ENCODE measurements around the gene KLHDC9.
"Not testable (repeated sequence)": the region's sequence is repeated elsewhere in the genome, so short reads cannot be mapped to it uniquely, and the experiment has no call there.

Gene KLHDC9

DNA sequence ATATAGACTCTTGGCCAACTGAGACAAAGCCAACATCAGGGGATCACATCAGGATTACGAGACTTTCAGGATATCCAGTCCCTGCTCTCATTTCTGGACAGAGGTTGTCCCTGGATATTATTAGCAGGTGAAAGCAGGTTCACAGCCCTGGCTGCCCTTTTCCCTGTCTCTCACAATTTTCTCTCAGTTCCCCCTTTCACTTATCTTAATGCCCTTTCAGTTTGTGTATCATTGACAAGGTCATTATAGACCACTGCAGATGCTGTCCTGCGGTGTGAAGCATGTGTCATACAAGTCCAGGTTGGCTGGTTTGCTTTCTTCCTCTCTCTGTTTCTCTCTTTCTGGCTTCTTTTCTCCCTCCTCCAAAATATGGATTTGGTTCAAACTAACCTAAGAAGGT, 2.1 kb upstream of the KLHDC9 start:
- DNase-seq (ENCODE audit: low spot score), result no peak

DNA sequence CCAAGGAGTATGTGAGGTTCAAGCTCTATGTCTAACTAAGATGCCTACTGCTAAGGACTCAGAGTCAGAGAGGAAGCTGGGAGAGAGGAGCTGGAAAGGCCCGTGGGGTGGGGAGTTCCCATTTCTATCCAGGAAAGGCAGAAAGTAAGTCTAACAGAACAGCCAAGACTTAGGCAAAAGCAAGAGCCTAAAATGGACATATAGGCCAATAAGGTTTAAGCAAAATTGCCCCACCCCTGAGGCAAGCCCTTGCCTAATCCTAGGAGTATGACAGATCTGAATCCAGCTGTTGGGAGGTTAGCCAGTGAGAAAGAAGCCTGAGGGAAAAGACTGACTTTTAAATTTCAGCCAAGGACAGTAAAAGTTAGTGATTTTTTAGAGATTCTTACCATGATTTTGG, 1.6 kb upstream of the KLHDC9 start:
- DNase-seq (ENCODE audit: low spot score), result no peak

DNA sequence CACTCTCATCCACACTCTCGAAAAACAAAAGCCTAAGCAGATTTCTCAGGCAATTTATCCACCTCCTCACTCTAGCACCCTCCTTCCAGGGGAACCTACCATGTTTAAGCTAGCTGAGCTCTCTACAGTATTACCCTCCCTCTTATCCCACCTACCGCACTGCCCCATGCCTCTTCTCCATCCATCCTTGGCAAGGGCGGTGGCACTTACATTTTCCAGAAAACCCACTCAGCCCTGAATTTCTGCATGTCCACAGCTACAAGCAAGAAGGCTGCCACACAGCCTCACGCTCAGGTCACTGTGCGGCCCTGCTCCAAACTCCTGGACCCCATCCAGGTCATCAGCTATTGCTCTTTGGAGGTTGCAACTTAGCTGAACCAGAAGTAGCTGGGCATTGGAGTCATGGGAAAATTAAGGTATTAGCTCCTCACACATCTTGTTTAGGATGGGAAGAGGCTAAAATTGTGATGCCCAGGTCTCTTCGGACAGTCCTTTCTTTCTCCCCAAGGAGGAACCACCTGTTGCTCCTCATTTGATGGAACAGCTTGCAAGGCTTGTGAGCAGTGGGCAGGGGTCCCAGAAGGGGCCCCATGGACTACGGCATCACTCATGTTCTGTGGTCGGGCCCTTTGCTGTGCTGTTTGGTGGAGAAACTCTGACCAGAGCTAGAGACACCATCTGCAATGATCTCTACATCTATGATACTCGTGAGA, 1.1 kb downstream of the KLHDC9 start:
- no peak for DNase-seq (ENCODE audit: low spot score)

DNA sequence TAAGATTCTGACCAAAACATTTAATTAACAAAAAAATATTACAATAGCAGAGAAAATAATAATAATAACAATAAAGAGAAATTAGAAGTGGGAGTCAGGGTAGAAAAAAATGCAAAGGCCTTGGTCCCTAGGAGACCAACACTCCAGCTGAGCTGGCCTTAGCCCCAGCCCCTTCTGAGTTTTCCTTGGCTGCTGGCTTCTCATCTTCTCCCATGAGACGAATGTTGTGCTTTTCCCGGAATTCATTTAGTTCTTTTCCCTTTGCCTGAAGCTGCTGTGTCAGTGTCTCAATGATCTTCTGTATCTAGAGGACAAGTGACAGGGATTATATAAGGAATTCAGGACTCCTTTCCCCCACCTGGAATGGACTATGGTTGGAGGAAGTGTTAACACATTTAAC, 2.4 kb downstream of the KLHDC9 start:
- no peak for DNase-seq (ENCODE audit: low spot score)

DNA sequence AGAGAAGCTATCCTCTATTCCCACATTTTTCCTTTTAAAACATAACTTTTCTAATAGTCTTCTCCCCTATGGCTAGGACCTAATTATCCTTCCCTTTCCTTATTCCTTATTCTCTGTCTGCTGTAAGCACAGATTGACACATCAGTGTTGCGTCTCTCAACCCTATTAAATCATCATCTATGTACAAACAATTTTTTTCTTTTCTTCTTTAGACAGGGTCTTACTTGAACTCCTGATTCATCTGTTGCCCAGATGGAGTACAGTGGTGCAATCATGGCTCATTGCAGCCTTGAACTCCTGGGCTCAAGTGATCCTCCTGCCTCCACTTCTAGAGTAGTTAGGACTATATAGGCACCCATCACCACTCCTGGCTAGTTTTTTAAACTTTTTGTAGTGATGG, 8.3 kb downstream of the KLHDC9 start:
- DNase-seq (ENCODE audit: low spot score), result no peak

DNA sequence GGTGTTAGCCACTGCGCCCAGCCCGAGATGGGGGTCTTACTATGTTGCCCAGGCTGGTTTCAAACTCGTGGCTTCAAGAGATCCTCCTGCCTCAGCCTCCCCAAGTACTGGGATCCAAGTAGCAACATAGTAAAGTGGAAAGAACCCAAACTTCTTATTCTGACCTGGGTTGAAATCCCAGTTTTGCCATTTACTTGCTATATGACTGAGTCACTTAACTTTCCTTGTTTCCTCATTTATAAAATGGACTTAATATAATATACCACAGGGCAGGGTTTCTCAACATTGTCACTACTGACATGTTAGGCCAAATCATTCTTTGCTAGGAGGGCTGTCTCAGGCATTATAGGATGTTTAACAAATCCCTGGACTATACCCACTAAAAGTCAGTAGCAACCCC, 13.0 kb downstream of the KLHDC9 start:
- no peak for DNase-seq (ENCODE audit: low spot score)

DNA sequence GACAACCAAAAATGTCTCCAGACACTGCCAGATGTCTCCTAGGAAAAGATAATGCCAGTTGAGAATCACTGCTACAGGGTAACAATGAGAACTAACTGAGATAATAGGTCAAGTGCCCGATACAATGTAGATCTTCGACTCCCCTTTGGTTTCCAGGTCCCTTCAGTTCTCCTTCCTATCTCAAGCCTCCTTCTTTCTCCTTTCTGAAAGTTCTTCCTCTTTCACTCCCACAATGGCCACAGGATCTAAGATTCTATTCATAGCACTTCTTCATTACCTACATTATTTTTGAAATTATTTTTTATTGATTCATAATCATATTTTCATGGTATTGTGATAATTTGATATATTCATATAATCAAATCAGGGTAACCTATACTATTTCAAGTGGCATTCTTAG, 13.4 kb downstream of the KLHDC9 start:
- no peak for DNase-seq (ENCODE audit: low spot score)

DNA sequence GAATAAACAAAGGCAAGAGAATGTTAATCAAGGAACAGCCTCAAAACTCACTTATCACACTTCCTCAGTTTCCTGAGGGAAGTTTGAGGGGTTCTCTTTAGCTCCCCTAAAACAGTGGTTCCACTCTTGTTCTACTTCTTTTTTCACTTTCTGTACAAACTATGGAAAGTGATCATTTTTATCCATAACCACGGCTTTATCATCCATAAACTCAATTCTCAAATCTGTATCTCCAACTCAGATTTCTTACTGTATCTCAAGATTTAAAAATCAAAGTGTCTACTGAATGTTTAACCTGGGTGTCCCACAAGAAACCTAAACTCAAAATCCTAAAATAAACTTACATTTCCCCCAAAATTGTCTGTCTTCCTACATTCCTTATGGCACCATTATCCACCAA, 15.8 kb downstream of the KLHDC9 start:
- no peak for DNase-seq (ENCODE audit: low spot score)

DNA sequence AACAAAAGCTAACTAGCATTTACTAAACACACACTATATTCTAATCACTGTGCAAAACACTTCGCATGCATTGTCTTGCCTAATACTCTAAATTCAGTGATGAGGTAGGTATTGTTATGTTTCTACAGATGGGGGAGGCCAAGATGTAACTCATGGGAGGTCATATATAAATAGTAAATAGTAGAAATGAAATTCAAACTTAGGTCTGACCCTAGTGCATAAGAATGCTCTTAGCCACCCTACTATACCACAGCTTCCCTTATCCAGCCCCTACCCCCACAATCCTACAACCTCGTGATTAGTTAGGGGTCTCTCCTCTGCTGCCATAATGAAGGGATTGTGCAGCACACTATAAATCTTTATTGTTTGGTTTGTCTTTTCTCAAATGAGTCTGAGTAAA, 16.4 kb downstream of the KLHDC9 start:
- DNase-seq (ENCODE audit: low spot score), result no peak

DNA sequence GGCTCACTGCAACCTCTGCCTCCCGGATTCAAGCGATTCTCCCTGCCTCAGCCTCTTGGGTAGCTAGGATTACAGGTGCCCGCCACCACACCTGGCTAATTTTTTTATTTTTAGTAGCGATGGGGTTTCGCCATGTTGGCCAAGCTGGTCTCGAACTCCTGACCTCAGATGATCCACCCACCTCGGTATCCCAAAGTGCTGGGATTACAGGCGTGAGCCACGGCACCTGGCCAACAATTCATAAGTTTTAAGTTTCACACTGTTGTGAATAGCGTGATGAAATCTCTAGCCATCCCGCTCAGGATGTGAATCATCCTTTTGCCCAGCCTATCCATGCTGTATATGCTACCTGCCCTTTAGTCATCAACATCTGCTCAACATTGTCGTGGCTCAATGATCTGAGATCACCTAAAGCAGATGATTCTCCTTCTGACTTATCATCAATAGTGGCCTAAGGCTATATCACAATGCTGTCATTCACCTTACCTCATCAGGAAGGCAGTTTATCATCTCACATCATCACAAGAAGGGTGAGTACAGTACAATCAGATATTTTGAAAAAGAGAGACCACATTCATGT, 17.1 kb downstream of the KLHDC9 start:
- DNase-seq (ENCODE audit: low spot score), result peak; percentile 77

DNA sequence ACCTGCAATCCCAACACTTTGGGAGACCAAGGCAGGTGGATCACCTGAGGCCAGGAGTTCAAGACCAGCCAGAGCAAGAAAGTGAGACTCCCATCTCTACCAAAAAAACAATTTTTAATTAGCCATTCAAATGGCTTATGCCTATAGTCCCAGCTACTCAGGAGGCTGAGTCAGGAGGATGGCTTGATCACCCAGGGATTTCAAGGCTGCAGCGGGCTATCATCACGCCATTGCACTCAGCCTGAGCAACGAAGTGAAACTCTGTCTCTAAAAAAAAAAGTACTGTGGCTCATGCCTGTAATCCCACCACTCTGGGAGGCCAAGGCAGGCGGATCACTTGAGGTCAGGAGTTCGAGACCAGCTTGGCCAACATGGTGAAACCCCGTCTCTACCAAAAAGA, 17.8 kb downstream of the KLHDC9 start:
- not testable (repeated sequence) for DNase-seq (ENCODE audit: low spot score)

DNA sequence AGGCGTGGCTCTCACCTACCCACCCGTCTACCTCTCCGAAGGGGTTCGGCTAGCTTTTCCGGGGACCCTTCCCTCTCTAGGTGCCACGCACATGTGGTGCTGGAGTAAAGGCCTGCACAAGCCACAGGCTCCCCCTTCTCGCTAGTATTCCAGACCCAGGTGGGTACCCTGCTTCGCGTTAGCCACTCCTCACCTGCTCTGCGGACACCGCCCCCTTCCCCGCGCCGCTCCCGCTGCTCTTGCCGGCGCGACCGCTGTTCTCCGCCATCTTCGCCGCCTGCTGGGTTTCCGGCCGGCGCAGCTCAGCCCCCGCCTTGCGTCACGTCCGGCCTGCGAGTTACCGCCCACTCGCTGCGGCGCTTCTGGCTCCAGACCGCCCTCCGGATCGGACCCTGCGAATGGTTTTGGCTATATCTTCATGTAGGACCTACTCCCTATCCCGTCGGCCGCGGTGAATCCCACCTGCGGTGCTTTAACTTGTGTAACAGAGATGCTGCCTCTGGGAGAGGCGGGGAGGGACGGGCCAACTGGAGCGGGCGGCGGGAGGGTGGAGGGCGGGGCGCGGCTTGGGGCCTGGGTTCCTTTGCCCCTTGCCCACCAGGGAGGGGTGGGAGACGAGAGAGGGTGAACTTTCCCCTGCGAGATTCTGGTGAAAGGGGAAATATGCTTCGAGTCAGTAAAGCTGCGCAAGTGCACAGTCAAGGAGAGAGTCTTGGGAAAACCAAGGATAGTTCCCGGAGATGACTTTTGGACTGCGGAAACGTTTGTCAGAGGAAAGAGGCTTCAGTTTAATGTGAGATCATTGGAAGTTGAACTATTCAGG, 19.8 kb downstream of the KLHDC9 start, which contains the start of the genes NIT1 and PFDN2:
TSS of gene NIT1 (plus strand) at position 347 of the 823 bp plus-strand sequence. CDS start at position 419, 72 bp downstream.
TSS of gene PFDN2 (minus strand) at position 279 of the 823 bp plus-strand sequence. CDS start at position 268, 11 bp downstream.
- peak; percentile 85 for DNase-seq (ENCODE audit: low spot score)

DNA sequence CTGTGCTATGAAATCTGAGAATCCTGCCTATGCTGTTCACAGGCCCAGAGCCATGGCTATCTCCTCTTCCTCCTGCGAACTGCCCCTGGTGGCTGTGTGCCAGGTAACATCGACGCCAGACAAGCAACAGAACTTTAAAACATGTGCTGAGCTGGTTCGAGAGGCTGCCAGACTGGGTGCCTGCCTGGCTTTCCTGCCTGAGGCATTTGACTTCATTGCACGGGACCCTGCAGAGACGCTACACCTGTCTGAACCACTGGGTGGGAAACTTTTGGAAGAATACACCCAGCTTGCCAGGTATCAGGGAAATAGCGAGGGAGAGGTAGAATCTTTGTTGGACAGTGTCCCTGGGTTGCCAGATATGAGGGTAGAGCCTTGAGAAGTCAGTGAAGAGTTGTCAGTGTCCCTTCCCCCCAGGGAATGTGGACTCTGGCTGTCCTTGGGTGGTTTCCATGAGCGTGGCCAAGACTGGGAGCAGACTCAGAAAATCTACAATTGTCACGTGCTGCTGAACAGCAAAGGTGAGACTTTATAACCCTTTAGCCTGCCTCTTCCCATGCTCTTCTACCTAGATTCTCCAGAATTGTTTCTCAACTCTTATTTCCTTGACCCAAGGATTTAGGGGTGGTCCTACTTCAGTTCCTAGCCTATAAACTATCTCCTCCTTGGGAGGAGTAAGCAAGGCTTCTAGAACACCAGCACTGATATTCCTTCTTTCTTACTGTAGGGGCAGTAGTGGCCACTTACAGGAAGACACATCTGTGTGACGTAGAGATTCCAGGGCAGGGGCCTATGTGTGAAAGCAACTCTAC, 21.1 kb downstream of the KLHDC9 start:
- DNase-seq (ENCODE audit: low spot score), result peak; percentile 72

DNA sequence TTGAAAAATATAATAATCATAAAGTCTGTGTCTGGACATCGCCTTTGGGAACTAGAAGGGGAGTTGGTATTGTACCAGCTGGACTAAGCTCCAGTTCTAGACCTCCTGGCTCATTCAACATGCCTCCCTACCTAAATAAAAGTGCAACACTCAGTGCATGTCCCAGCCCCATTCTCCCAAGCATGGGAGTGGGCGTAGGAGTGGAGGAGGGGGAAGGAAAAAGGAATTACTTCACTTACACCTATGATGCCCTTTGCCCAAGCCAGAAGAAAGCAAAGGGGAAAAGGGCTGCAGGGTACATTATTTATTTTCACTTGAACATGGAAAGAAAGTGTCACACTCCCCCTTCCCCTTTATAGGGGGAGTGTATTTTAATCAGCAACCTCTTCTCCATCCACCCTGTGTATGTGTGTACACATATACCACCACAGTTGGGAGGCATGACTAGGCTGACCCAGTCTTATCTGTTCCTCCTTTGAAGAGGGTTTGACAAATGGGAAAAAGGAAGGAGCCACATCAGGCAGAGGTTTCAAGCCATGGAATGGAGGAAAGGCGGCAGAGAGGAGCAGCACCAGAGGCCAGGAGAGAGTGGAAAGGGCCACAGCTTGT, 23.0 kb downstream of the KLHDC9 start:
- no peak for DNase-seq (ENCODE audit: low spot score)

DNA sequence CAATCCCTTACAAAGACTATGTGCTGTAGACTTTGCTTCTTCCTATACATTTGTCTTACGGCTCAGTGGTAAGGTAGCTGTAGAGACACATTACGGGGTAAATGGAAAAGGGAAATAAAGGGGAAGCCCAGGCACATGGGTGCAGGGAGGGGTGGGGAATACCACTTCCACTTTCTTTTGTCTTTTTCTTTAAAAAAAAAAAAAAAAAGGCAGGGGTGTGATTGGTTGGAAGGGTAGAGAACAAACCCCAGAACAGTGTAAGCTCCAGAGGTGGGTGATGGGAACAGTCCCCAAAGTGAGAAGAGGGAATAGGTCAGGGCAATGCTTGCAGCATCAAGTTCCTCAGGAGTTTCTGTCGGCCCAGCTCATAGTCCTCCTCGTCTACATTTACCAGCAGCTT, 23.7 kb downstream of the KLHDC9 start:
- DNase-seq (ENCODE audit: low spot score), result no peak

DNA sequence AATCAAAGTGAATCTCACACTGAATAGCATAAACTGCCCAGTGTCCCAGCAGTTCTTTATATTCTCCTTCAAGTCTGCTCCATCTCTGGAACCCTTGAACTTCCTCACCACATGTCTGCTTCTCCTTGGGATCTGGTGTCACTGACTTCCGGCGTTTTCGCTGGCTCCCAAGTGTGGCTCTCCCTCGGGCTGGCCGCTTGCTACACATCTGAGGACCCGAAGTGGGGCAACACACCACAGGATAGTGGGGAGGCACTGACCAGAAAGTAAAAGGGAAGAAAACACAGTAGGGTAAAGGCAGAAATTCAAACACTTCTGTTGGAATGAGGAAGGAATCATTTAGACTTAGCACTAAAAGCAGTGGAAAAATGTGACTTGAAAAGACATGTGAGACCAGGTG, 24.8 kb downstream of the KLHDC9 start:
- DNase-seq (ENCODE audit: low spot score), result no peak

DNA sequence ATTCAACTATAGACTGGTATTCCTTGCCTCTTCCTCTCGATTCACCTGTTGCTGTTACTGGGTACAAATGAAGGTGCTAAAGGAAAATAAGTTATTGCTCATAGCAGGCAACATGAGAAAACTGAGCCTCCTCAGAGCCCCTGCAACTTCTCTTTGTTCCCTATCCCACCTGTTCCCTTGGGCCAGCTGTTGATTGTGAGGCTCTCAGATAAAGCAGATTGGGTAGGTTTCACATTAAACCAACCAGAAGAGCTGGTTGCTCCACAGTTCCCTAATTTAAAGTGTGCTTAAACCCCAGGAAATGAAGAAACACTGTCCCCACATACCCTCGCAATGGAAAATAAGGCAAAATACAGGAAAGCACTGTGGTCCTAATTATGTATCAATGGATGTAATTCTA, 29.5 kb downstream of the KLHDC9 start:
- DNase-seq (ENCODE audit: low spot score), result no peak

DNA sequence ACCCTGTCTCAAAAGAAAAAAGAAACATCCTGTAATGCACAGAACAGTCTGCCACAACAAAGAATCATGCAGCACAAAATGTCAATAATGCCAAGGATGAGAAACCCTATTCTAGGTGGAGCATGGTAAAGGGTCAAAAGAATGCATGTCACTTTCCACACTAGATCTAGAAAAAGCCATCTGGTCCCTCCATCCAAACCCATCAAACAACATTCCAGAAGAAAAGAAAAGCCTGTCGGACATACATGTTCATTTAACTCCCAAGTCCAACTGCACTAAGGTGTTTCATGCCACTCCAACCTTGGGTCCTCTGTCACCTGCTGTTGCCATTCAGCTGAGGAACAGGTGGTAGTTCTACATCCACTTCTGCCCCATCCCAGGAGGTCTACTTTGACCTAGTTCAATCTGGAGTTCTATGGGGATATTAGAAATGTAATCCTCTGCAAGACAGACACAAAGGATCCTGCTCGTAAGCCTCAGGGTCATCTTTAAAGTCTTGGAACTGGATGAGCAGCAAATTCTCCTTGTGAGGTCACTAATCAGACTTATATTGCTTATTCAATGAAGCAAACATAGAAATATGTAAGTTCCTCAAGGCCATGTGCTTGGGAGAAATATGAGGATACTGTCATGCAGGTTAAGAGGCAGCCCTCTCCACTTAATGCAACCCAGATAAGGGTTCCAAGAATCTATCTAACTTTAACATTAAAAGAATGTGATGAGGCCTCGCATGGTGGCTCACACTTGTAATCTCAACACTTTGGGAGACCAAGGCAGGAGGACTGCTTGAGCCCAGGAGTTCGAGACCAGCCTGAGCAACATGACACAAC, 30.6 kb downstream of the KLHDC9 start:
- DNase-seq (ENCODE audit: low spot score), result no peak

DNA sequence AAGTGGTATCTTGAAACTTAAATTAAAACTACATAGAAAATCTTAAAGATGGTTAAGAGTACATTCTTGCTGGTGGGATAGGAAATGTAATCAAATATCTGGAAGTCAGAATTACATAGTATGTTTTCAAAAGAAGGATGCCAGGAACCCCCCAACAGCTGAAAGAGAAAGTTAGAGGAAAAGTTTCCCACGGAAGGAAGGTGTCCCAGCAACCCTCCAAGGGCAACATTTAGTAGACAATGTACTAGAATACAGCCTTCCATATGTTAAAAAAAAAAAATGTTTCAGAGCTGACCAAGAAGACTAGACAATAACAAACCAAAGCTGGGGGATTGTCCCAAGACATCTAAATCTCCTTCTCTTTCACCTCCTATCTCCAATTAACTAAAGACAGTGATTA, 32.1 kb downstream of the KLHDC9 start:
- DNase-seq (ENCODE audit: low spot score), result no peak

DNA sequence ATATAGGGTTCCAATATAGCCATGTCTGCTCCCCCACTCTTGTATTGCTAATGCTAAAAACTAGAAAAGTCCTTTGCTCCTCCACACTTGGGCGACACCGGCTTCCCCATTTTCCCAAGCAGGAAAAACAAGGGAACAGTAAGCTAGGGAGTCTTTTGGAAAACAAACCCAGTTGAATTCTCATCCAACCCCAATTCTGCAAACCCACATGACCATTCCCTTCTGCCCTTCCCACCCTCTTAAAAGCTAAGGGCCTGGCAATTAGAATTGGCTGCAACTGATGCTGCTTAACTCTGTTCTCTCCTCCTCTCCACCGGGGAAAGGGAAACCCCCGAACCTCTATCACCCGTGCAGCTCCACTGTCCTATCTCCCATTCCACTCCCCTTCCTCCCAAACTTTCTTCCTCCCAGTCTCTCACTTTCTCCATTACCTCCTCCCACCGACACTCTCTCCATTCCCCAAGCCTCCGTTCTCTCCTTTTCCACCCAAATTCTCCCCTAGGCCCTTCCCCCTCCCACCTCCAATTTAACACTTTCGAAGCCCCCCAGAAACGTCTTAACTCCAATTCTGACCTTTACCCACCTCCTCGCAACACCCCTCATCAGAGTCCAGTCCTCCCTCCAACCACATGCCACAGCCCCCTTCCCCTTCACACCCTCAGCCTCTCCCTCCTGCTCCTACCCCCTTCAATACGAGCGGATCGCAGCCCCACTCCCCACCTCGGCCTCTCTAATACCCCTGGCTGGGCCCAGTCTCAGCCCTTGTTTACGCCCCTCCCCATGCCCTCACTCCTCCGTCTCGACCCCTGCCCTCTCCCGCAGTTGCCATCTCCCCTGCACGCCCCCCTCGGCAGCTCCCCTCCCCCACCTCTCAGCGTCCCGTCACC, 33.6 kb downstream of the KLHDC9 start:
- DNase-seq (ENCODE audit: low spot score), result no peak

Data from activated CD4-positive, alpha-beta T cell treated with anti-CD3 and anti-CD28 coated beads, Interleukin-2, Interleukin-4, amounts not matched to agents 100 ng/mL and 50 ng/mL, durations not matched to agents 16 hours and 8 hours (primary cell).